ENCODE data around the gene ZNF488.
"Not testable (repeated sequence)": the region's sequence is repeated elsewhere in the genome, so short reads cannot be mapped to it uniquely, and the experiment has no call there.

ZNF488 gene

DNA sequence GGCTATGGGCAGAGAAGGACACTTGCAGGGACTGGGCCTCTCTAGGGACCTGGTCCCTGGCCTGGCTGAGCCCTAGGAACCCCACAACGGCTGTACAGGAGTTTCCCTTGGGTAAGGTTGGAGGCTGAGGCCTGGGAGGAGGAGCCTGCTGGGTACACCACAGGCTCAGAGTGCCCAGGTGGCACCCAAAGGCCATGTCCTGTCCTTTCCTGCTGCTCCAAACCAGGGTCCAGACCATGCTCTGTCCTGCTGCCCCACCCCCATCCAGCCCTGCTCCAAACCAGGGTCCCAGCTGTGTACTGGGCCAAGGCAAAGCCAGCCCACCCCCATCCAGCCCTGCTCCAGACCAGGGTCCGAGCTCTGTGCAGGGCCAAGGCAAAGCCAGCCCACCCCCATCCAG, 35.3 kb upstream of the ZNF488 start:
- TF ChIP-seq CTCF (conservative IDR thresholded peaks at IDR 0.05; ENCODE audit: low read depth, low read length), result no peak
- H3K4me3 ChIP-seq (ENCODE audit: low read length), result no peak overlapping the region
- no peak for DNase-seq (ENCODE audit: low read depth)

- no peak for DNase-seq (ENCODE audit: low read depth)
- H3K4me3 ChIP-seq (ENCODE audit: low read length), result no peak overlapping the region
- TF ChIP-seq CTCF (conservative IDR thresholded peaks at IDR 0.05; ENCODE audit: low read depth, low read length), result no peak
These were observed 34.9 kb upstream of the ZNF488 start for GRCh38 chr10:47418966-47419365.

DNA sequence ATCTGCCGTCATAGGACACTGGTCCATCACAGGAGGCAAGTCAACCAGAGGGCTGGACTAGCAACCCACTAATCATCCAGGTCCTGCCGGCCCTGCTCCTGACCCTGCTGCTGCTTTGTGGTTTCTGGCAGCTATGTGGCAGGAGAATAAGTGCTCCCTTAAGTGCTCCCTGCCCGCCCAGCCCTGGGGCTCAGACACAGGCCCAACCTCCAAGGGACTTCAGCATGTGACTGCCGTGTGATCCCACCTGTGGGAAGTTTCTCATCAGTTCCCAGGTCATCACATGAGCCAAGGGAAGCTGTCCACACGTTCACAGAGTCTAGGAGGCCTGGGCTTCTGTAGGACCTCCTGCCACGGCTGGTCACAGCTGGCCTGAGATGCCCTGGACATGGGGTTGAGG, 34.2 kb upstream of the ZNF488 start:
- no peak for TF ChIP-seq CTCF (conservative IDR thresholded peaks at IDR 0.05; ENCODE audit: low read depth, low read length)
- H3K4me3 ChIP-seq (ENCODE audit: low read length), result no peak overlapping the region
- DNase-seq (ENCODE audit: low read depth), result no peak

- not testable (repeated sequence) for DNase-seq (ENCODE audit: low read depth); H3K4me3 ChIP-seq (ENCODE audit: low read length)
These were observed 32.5 kb upstream of the ZNF488 start for GRCh38 chr10:47416305-47417218.

GRCh38 chr10:47415520-47416304, 31.6 kb upstream of the ZNF488 start:
- TF ChIP-seq CTCF (conservative IDR thresholded peaks at IDR 0.05; ENCODE audit: low read depth, low read length), result no peak
- no peak overlapping the region for H3K4me3 ChIP-seq (ENCODE audit: low read length)
- no peak for DNase-seq (ENCODE audit: low read depth)

GRCh38 chr10:47414752-47415519, 30.8 kb upstream of the ZNF488 start:
- no peak overlapping the region for H3K4me3 ChIP-seq (ENCODE audit: low read length)
- TF ChIP-seq CTCF (conservative IDR thresholded peaks at IDR 0.05; ENCODE audit: low read depth, low read length), result no peak

GRCh38 chr10:47414227-47414592, 30.1 kb upstream of the ZNF488 start:
- H3K4me3 ChIP-seq (ENCODE audit: low read length), result no peak overlapping the region
- no peak for DNase-seq (ENCODE audit: low read depth)
- no peak for TF ChIP-seq CTCF (conservative IDR thresholded peaks at IDR 0.05; ENCODE audit: low read depth, low read length)

More at GRCh38 chr10:47414752-47415519, 30.8 kb upstream of the ZNF488 start:
- no peak for DNase-seq (ENCODE audit: low read depth)
